ENCODE data around the gene MTM1. TPM values are rescaled to one million over a fixed set of nuclear protein-coding genes. Genes with fewer than 3 reads are reported as not detected.

Gene MTM1
- total and polyA plus RNA-seq, 9 of the 15 experiments (the other 6 are each of a cell fraction or from before 2014, with no cell fraction given): 5.6 to 13.3 (median 9.5) TPM

GRCh38 chrX:150692831-150693724 lies 124.7 kb downstream of the MTM1 start, which contains the start of gene MTMR1 (continued):
- TF ChIP-seq RERE (CRISPR knock-in tag; IDR thresholded peaks at IDR 0.05; ENCODE audit: borderline replicate concordance) (no peak), TEAD1 (CRISPR knock-in tag; IDR thresholded peaks at IDR 0.05) (no peak), RBM17 (IDR thresholded peaks at IDR 0.05; ENCODE audit: borderline replicate concordance, low read depth, low read length) (no peak), HIVEP1 (CRISPR knock-in tag; IDR thresholded peaks at IDR 0.05) (no peak), TSHZ1 (CRISPR knock-in tag; IDR thresholded peaks at IDR 0.05) (no peak), ZNF175 (CRISPR knock-in tag; IDR thresholded peaks at IDR 0.05; ENCODE audit: low read depth) (no peak), MAZ (CRISPR knock-in tag; conservative IDR thresholded peaks at IDR 0.05 in 1 of 2, IDR thresholded peaks at IDR 0.05 in 1 of 2) (peak in 1 of 2 experiments; percentile 21; a peak in 1 of 4 replicates), FOXJ3 (CRISPR knock-in tag; IDR thresholded peaks at IDR 0.05) (no peak), YY1 (IDR thresholded peaks at IDR 0.05; ENCODE audit: borderline replicate concordance in 1 of 3, control insufficient read depth in 1 of 3, extremely low read depth in 1 of 3, insufficient read depth in 3 of 3, insufficient read length in 1 of 3, insufficient replicate concordance in 2 of 3, low read depth in 1 of 3, low read length in 2 of 3) (peak; percentile 45 to 92 (median 87)), CTCFL (IDR thresholded peaks at IDR 0.05; ENCODE audit: borderline replicate concordance, insufficient read depth, low read depth, low read length, poor library complexity, severe bottlenecking) (peak; percentile 15), MAFG (tag; conservative IDR thresholded peaks at IDR 0.05) (no peak), ZNF124 (CRISPR knock-in tag; IDR thresholded peaks at IDR 0.05) (no peak), SIRT6 (IDR thresholded peaks at IDR 0.05; ENCODE audit: low read depth, low read length) (no peak)
